HEK293 (cell line): ENCODE data around the gene KLHL8.

Source experiments
- CTCF ChIA-PET: fragments of 350-600 bp; formaldehyde crosslinking; extraction: SDS; loops from one replicate; lab custom pipeline; 2021; ENCODE audit warnings: antibody characterized with exemption; lab: Yijun Ruan, JAX
- POLR2A ChIA-PET: fragments of 300-600 bp; formaldehyde crosslinking; extraction: SDS; loops from one replicate; lab custom pipeline; 2020; ENCODE audit warnings: antibody characterized with exemption, inconsistent platforms; lab: Yijun Ruan, JAX
- H3K27ac ChIP-seq: fragments of 200-500 bp; sonication (Bioruptor generic); 2 replicates; pipeline ENCODE4 v1.5.1; 2014; ENCODE audit warnings: low read depth, low read length, control low read depth, inconsistent platforms; ENCODE audit errors: extremely low read depth
- H3K36me3 ChIP-seq, 2 experiments: fragments of 200-500 bp in 1 of 2; sonication (Bioruptor generic) in 1 of 2; 1 replicate in 1 of 2; 2 replicates in 1 of 2; pipeline ENCODE4 v1.5.1; 2014 to 2017; ENCODE audit warnings: inconsistent platforms in 2 of 2, low read length in 2 of 2; ENCODE audit not compliant: control insufficient read depth in 2 of 2, insufficient read depth in 1 of 2
- H3K4me1 ChIP-seq: fragments of 200-500 bp; sonication (Bioruptor generic); 2 replicates; pipeline ENCODE4 v1.5.1; 2014; ENCODE audit warnings: mild to moderate bottlenecking, low read length, inconsistent platforms; ENCODE audit not compliant: control insufficient read depth, insufficient read depth
- H3K4me3 ChIP-seq: 2 replicates; pipeline ENCODE4 v1.5.1; 2011; ENCODE audit warnings: low read depth, mild to moderate bottlenecking, control low read depth, low read length, moderate library complexity
- H3K9me3 ChIP-seq: fragments of 200-500 bp; sonication (Bioruptor generic); 2 replicates; pipeline ENCODE4 v1.5.1; 2014; ENCODE audit warnings: low read depth, low read length, inconsistent platforms; ENCODE audit not compliant: control insufficient read depth, insufficient read depth
- IKZF3 ChIP-seq: fragments of 450-650 bp; IDR thresholded peaks from 2 replicates; pipeline ENCODE4 v1.5.0; 2018; ENCODE audit warnings: missing biosample characterization, mild to moderate bottlenecking, missing genetic modification characterization, moderate library complexity
- KLF1 ChIP-seq: fragments of 450-650 bp; formaldehyde crosslinking; IDR thresholded peaks from 2 replicates; pipeline ENCODE4 v1.5.1; 2016; ENCODE audit warnings: missing biosample characterization, missing genetic modification characterization
- MYNN ChIP-seq: fragments of 450-650 bp; formaldehyde crosslinking; IDR thresholded peaks from 2 replicates; pipeline ENCODE4 v1.5.1; 2016; ENCODE audit warnings: missing biosample characterization, missing genetic modification characterization, borderline replicate concordance
- PATZ1 ChIP-seq: fragments of 450-650 bp; formaldehyde crosslinking; IDR thresholded peaks from 2 replicates; pipeline ENCODE4 v1.5.1; 2016; ENCODE audit warnings: missing biosample characterization, missing genetic modification characterization
- PBX3 ChIP-seq: sonication (generic); formaldehyde crosslinking; IDR thresholded peaks from 2 replicates; pipeline ENCODE4 v1.8.1; 2022; ENCODE audit warnings: mild to moderate bottlenecking, moderate library complexity, missing genetic modification reagents
- SP2 ChIP-seq: fragments of 450-650 bp; formaldehyde crosslinking; IDR thresholded peaks from 2 replicates; pipeline ENCODE4 v1.5.1; 2016; ENCODE audit warnings: missing biosample characterization, missing genetic modification characterization
- WT1 ChIP-seq: fragments of 450-650 bp; formaldehyde crosslinking; IDR thresholded peaks from 2 replicates; pipeline ENCODE4 v1.5.1; 2016; ENCODE audit warnings: missing biosample characterization, missing genetic modification characterization
- ZBTB26 ChIP-seq: fragments of 450-650 bp; formaldehyde crosslinking; optimal IDR thresholded peaks from 2 replicates; pipeline ENCODE3; 2016; ENCODE audit warnings: missing biosample characterization, mild to moderate bottlenecking, missing genetic modification characterization
- ZFP41 ChIP-seq: fragments of 450-650 bp; formaldehyde crosslinking; IDR thresholded peaks from 2 replicates; pipeline ENCODE4 v1.5.1; 2016; ENCODE audit warnings: missing biosample characterization, missing genetic modification characterization, borderline replicate concordance
- ZNF112 ChIP-seq: fragments of 450-650 bp; formaldehyde crosslinking; IDR thresholded peaks from 2 replicates; pipeline ENCODE4 v1.5.0; 2017; ENCODE audit warnings: missing biosample characterization, missing genetic modification characterization
- ZNF140 ChIP-seq: fragments of 450-650 bp; formaldehyde crosslinking; IDR thresholded peaks from 2 replicates; pipeline ENCODE4 v1.5.1; 2016; ENCODE audit warnings: missing biosample characterization, missing genetic modification characterization
- ZNF148 ChIP-seq: fragments of 450-650 bp; formaldehyde crosslinking; IDR thresholded peaks from 2 replicates; pipeline ENCODE4 v1.5.0; 2017; ENCODE audit warnings: missing biosample characterization, missing genetic modification characterization, borderline replicate concordance
- ZNF174 ChIP-seq: fragments of 450-650 bp; formaldehyde crosslinking; IDR thresholded peaks from 2 replicates; pipeline ENCODE4 v1.5.0; 2017; ENCODE audit warnings: missing biosample characterization, mild to moderate bottlenecking, missing genetic modification characterization
- ZNF18 ChIP-seq: fragments of 450-650 bp; formaldehyde crosslinking; IDR thresholded peaks from 2 replicates; pipeline ENCODE4 v1.5.1; 2016; ENCODE audit warnings: missing biosample characterization, missing genetic modification characterization
- ZNF211 ChIP-seq: fragments of 450-650 bp; formaldehyde crosslinking; IDR thresholded peaks from 2 replicates; pipeline ENCODE4 v1.5.1; 2016; ENCODE audit warnings: low read depth, missing biosample characterization, missing genetic modification characterization
- ZNF24 ChIP-seq: fragments of 450-650 bp; formaldehyde crosslinking; IDR thresholded peaks from 2 replicates; pipeline ENCODE4 v1.5.1; 2016; ENCODE audit warnings: missing biosample characterization, missing genetic modification characterization
- ZNF280C ChIP-seq: fragments of 450-650 bp; formaldehyde crosslinking; IDR thresholded peaks from 2 replicates; pipeline ENCODE4 v1.5.1; 2016; ENCODE audit warnings: missing biosample characterization, missing genetic modification characterization
- ZNF350 ChIP-seq: fragments of 450-650 bp; formaldehyde crosslinking; IDR thresholded peaks from 2 replicates; pipeline ENCODE4 v1.5.0; 2017; ENCODE audit warnings: missing biosample characterization, mild to moderate bottlenecking, missing genetic modification characterization
- ZNF510 ChIP-seq: fragments of 450-650 bp; formaldehyde crosslinking; IDR thresholded peaks from 2 replicates; pipeline ENCODE4 v1.5.1; 2018; ENCODE audit warnings: mild to moderate bottlenecking, missing genetic modification characterization, missing biosample characterization; ENCODE audit not compliant: insufficient replicate concordance
- ZNF514 ChIP-seq: fragments of 450-650 bp; formaldehyde crosslinking; IDR thresholded peaks from 2 replicates; pipeline ENCODE4 v1.5.1; 2016; ENCODE audit warnings: missing biosample characterization, missing genetic modification characterization
- ZNF530 ChIP-seq: fragments of 450-650 bp; formaldehyde crosslinking; IDR thresholded peaks from 2 replicates; pipeline ENCODE4 v1.5.1; 2016; ENCODE audit warnings: low read depth, missing biosample characterization, missing genetic modification characterization
- ZNF623 ChIP-seq: fragments of 450-650 bp; formaldehyde crosslinking; IDR thresholded peaks from 2 replicates; pipeline ENCODE4 v1.5.1; 2016; ENCODE audit warnings: missing biosample characterization, missing genetic modification characterization
- ZNF707 ChIP-seq: fragments of 450-650 bp; formaldehyde crosslinking; IDR thresholded peaks from 2 replicates; pipeline ENCODE4 v1.5.1; 2016; ENCODE audit warnings: missing biosample characterization, missing genetic modification characterization
- ZNF777 ChIP-seq: fragments of 450-650 bp; formaldehyde crosslinking; IDR thresholded peaks from 2 replicates; pipeline ENCODE4 v1.5.1; 2017; ENCODE audit warnings: missing biosample characterization, missing genetic modification characterization, borderline replicate concordance
- ZNF792 ChIP-seq: fragments of 450-650 bp; formaldehyde crosslinking; IDR thresholded peaks from 2 replicates; pipeline ENCODE4 v1.5.1; 2016; ENCODE audit warnings: missing biosample characterization, missing genetic modification characterization

KLHL8 gene

GRCh38 chr4:87171944-87172343 is 48.5 kb downstream of the KLHL8 start:
- ChIA-PET POLR2A (no interaction called here), CTCF (no interaction called here)
- Histone ChIP-seq H3K36me3 (peaks cover 3 to 21% of the 10 kb centered on the region in 2 experiments; a peak in 2 of 3 replicates), H3K4me1 (no peaks in the 10 kb centered on the region), H3K9me3 (no peaks in the 10 kb centered on the region), H3K27ac (no peak overlapping the region), H3K4me3 (no peak overlapping the region)
- TF ChIP-seq ZNF623 (tag by site-specific recombination) (no peak), ZNF350 (no peak), ZNF174 (no peak), IKZF3 (tag by site-specific recombination) (no peak), ZNF707 (tag by site-specific recombination) (no peak), ZBTB26 (tag by site-specific recombination) (no peak), ZNF148 (tag by site-specific recombination) (no peak), WT1 (tag by site-specific recombination) (no peak), ZNF211 (tag by site-specific recombination) (no peak), ZNF510 (tag by site-specific recombination) (no peak), ZNF530 (tag by site-specific recombination) (no peak), SP2 (tag by site-specific recombination) (no peak), ZNF140 (tag by site-specific recombination) (no peak), ZNF18 (tag by site-specific recombination) (no peak), ZNF792 (tag by site-specific recombination) (no peak), ZNF112 (tag by site-specific recombination) (no peak)

GRCh38 chr4:87166296-87166854 is 54.0 kb downstream of the KLHL8 start:
- ChIA-PET POLR2A (no interaction called here), CTCF (no interaction called here)
- no peaks in the 10 kb centered on the region for H3K4me1 ChIP-seq
- no peak overlapping the region for H3K27ac ChIP-seq
- H3K36me3 ChIP-seq: peaks cover 3 to 32% of the 10 kb centered on the region in 2 experiments; a peak in 2 of 3 replicates
- H3K9me3 ChIP-seq: no peaks in the 10 kb centered on the region
- no peak overlapping the region for H3K4me3 ChIP-seq
- TF ChIP-seq KLF1 (tag by site-specific recombination) (no peak), PATZ1 (tag by site-specific recombination) (no peak), ZFP41 (no peak), PBX3 (CRISPR knock-in tag) (no peak), ZNF140 (tag by site-specific recombination) (no peak), MYNN (tag by site-specific recombination) (no peak), ZNF777 (tag by site-specific recombination) (no peak), ZNF280C (tag by site-specific recombination) (no peak), ZNF707 (tag by site-specific recombination) (no peak), ZNF514 (tag by site-specific recombination) (no peak), ZNF24 (tag by site-specific recombination) (no peak)
